Smooth muscle cell (in vitro differentiated cells): Measurements from ENCODE around the gene BLOC1S5. TPM values are rescaled to one million over a fixed set of nuclear protein-coding genes. Genes with fewer than 3 reads are reported as not detected.

Source experiments
- DNase-seq: peaks from one replicate; lab custom pipeline; 2025; ENCODE audit not compliant: unreplicated experiment; lab: John Stamatoyannopoulos, UW
- H2AFZ ChIP-seq: fragments of 200-600 bp; sonication (generic); 2 replicates; pipeline ENCODE4 v1.6.0; 2016; ENCODE audit warnings: antibody characterized with exemption, low read depth, mild to moderate bottlenecking
- H3F3A ChIP-seq: fragments of 200-600 bp; sonication (generic); 2 replicates; pipeline ENCODE4 v1.6.0; 2017; ENCODE audit warnings: antibody characterized with exemption, low read depth
- H3K27ac ChIP-seq: fragments of 200-600 bp; sonication (generic); 2 replicates; pipeline ENCODE4 v1.5.1; 2016; ENCODE audit warnings: low read depth, mild to moderate bottlenecking
- H3K27me3 ChIP-seq: fragments of 200-600 bp; sonication (generic); 2 replicates; pipeline ENCODE4 v1.6.1; 2016; ENCODE audit warnings: low read depth, mild to moderate bottlenecking
- H3K36me3 ChIP-seq: fragments of 200-600 bp; sonication (generic); 2 replicates; pipeline ENCODE4 v1.5.1; 2016; ENCODE audit warnings: low read depth
- H3K4me1 ChIP-seq: fragments of 200-600 bp; sonication (generic); 2 replicates; pipeline ENCODE4 v1.5.1; 2016; ENCODE audit warnings: low read depth
- H3K4me2 ChIP-seq: fragments of 200-600 bp; sonication (generic); 2 replicates; pipeline ENCODE4 v1.6.0; 2016; ENCODE audit warnings: mild to moderate bottlenecking
- H3K4me3 ChIP-seq: fragments of 200-600 bp; sonication (generic); 2 replicates; pipeline ENCODE4 v1.5.1; 2016; ENCODE audit warnings: mild to moderate bottlenecking
- H3K79me2 ChIP-seq: fragments of 200-600 bp; sonication (generic); 2 replicates; pipeline ENCODE4 v1.6.0; 2016; ENCODE audit warnings: low read depth, mild to moderate bottlenecking
- H3K9ac ChIP-seq: fragments of 200-600 bp; sonication (generic); 2 replicates; pipeline ENCODE4 v1.6.0; 2016; ENCODE audit warnings: low read depth
- H3K9me3 ChIP-seq: fragments of 200-600 bp; sonication (generic); replicated peaks from 2 replicates; pipeline ENCODE4 v1.5.1; 2016; ENCODE audit warnings: low read depth
- H4K20me1 ChIP-seq: fragments of 200-600 bp; sonication (generic); 2 replicates; pipeline ENCODE4 v1.6.0; 2016; ENCODE audit warnings: low read depth
- CTCF ChIP-seq: fragments of 200-600 bp; sonication (generic); IDR thresholded peaks from 2 replicates; pipeline ENCODE4 v1.5.1; 2017; ENCODE audit warnings: borderline replicate concordance, mild to moderate bottlenecking, antibody characterized with exemption; ENCODE audit not compliant: insufficient read depth, poor library complexity, severe bottlenecking
- WGBS: methylation state at CpG from one replicate; pipeline ENCODE4 v1.1.7; 2016; ENCODE audit warnings: low lambda C conversion rate; 5-methylcytosine and 5-hydroxymethylcytosine counted together
- polyA plus RNA-seq: library from polyadenylated mRNA; unstranded; fragments of >200 nt; fragmentation: Nextera tagmentation; extraction: Ambion mirVana; gene quantifications from 2 replicates; pipeline ENCODE4 v1.2.1, GENCODE V29; 2016
- total RNA-seq: library from RNA; depleted of rRNA; stranded (reverse); fragments of >200 nt; gene quantifications from 2 replicates; pipeline ENCODE4 v1.2.3, GENCODE V29; 2014

BLOC1S5 gene
- total and polyA plus RNA-seq, 2 experiments from 2014 or later: 10.7 to 13.7 TPM

GRCh38 chr6:8087870-8088754, 23.9 kb upstream of the BLOC1S5 start:
- Histone ChIP-seq H4K20me1 (peaks cover 2% of the 10 kb centered on the region), H3K27me3 (no peaks in the 10 kb centered on the region), H3K9ac (no peak overlapping the region), H3K27ac (no peak overlapping the region), H2AFZ (no peak overlapping the region), H3K9me3 (no peaks in the 10 kb centered on the region), H3K4me2 (no peak overlapping the region), H3K79me2 (peaks cover 7% of the 10 kb centered on the region), H3K36me3 (peaks cover 24% of the 10 kb centered on the region), H3K4me1 (peaks cover 5% of the 10 kb centered on the region), H3K4me3 (no peak overlapping the region), H3F3A (no peaks in the 10 kb centered on the region)
- no peak for TF ChIP-seq CTCF
- WGBS: 89% methylated on average over 5 of the region's 5 CpGs
- DNase-seq: no peak

DNA sequence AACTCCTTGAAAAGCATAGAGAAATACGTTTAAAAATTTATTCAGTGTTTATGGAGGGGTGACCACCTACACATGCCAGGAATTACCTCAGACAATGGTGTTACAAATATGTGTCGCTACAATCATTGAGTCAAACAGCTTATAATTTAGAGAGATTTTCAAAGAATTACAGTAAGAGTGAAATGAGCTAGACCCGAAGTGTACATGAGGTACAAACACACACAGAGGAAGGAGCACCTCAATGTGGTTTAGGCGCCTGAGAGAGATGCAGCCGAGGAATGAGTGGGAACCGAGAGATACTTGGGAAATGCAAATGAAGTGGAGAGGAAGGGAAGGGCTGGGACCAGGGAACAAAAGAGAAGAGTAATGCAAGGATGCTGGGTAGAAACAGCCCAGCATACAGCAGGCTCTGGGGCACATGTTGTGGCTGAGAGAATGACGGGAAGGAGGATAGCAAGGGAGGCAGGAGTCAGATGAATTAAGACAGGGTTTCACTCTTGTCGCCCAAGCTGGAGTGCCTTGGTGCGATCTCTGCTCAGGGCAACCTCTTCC, 22.6 kb upstream of the BLOC1S5 start:
- Histone ChIP-seq H3K36me3 (peaks cover 24% of the 10 kb centered on the region), H3K4me2 (no peak overlapping the region), H3K4me1 (peaks cover 6% of the 10 kb centered on the region), H3K27me3 (no peaks in the 10 kb centered on the region), H3K79me2 (peaks cover under 1% of the 10 kb centered on the region), H3K4me3 (no peak overlapping the region), H4K20me1 (peaks cover 2% of the 10 kb centered on the region), H2AFZ (no peak overlapping the region), H3F3A (peaks cover 5% of the 10 kb centered on the region), H3K27ac (no peak overlapping the region), H3K9ac (no peak overlapping the region), H3K9me3 (no peaks in the 10 kb centered on the region)
- WGBS: 93% methylated on average over 9 of the region's 9 CpGs
- no peak for DNase-seq
- no peak for TF ChIP-seq CTCF

GRCh38 chr6:8085053-8085511, 20.9 kb upstream of the BLOC1S5 start:
- peak overlapping the region; percentile 93 for H3K27ac ChIP-seq
- H3K9me3 ChIP-seq: no peaks in the 10 kb centered on the region
- H2AFZ ChIP-seq: no peak overlapping the region
- H3K9ac ChIP-seq: peak overlapping the region; percentile 50
- peaks cover 6% of the 10 kb centered on the region for H3K4me1 ChIP-seq
- 9% methylated on average over 2 of the region's 2 CpGs for WGBS
- no peaks in the 10 kb centered on the region for H3K79me2 ChIP-seq
- TF ChIP-seq CTCF: no peak
- H3K36me3 ChIP-seq: peaks cover 12% of the 10 kb centered on the region
- DNase-seq: no peak
- H4K20me1 ChIP-seq: peaks cover 2% of the 10 kb centered on the region
- H3K4me3 ChIP-seq: no peak overlapping the region
- no peaks in the 10 kb centered on the region for H3K27me3 ChIP-seq
- H3K4me2 ChIP-seq: peak overlapping the region; percentile 27
- H3F3A ChIP-seq: peaks cover 5% of the 10 kb centered on the region
